HG03571 (cell line): ENCODE measurements around the gene FYTTD1.
"Not testable (repeated sequence)": the region's sequence is repeated elsewhere in the genome, so short reads cannot be mapped to it uniquely, and the experiment has no call there.

Experiments used
- ATAC-seq: cut with Tn5 transposase; IDR thresholded peaks from one replicate; pipeline ENCODE4 v1.9.1; 2021; ENCODE audit not compliant: unreplicated experiment

FYTTD1 gene, protein sequence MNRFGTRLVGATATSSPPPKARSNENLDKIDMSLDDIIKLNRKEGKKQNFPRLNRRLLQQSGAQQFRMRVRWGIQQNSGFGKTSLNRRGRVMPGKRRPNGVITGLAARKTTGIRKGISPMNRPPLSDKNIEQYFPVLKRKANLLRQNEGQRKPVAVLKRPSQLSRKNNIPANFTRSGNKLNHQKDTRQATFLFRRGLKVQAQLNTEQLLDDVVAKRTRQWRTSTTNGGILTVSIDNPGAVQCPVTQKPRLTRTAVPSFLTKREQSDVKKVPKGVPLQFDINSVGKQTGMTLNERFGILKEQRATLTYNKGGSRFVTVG

GRCh38 chr3:197749601-197750395, at the start of gene FYTTD1:
FYTTD1 (plus strand) TSS chr3:197749883; CDS start chr3:197749972, 89 bp downstream.
- peak; percentile 77 for ATAC-seq

GRCh38 chr3:197700095-197700494, 49.6 kb upstream of the FYTTD1 start:
- ATAC-seq = no peak

DNA sequence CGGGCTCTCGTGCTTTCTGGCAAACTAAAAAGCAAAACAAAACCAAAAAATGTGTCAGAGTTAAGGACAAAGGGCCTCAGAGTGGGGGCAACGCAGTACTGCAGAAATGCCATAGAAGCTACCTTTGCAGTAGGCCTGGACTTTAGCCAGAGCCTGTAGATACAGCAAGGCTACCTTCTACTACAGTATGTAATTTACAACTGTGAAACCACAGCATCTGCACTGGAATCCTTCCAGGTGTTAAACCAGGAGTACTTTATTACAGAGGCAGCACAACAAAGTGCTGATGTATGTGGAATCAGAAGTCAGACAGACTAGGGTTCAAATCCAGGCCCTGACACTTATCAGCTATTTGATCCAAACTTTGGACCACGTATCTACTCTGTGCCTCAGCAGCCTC, 47.8 kb upstream of the FYTTD1 start:
- ATAC-seq = no peak

DNA sequence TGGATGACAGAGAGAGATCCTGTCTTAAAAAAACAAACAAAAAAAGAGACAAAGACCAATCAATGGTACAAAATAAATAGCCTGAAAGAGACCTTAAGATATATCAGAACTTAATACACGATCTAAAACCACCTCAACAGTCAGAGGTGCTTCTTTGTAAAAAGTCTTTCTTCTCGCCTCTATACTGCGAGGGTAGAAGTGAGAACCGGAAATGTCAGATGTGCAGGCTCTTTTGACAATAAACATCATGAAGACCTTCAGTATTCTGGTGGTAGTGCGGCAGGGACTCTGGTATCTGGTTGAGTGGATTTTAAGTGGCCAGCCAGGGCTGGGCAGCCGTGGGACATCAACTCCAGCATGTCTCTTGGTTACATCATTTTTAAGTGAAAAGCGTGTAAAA, 43.0 kb upstream of the FYTTD1 start:
- ATAC-seq = no peak

DNA sequence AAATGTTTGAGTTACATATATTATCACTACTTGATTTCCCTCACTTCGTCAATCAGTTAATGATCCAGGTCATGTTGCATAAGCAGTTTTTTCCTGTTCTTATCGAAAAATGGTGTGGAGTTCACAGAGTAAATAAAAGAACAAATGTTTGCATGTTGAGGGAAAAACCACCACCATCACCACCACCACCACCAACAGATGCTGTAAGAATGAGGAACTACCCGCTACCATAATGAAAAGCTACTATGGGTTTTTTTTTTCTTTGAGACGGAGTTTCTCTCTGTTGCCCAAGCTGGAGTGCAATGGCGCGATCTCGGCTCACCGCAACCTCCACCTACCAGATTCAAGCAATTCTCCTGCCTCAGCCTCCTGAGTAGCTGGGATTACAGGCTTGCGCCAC, 40.5 kb upstream of the FYTTD1 start:
- no peak for ATAC-seq

DNA sequence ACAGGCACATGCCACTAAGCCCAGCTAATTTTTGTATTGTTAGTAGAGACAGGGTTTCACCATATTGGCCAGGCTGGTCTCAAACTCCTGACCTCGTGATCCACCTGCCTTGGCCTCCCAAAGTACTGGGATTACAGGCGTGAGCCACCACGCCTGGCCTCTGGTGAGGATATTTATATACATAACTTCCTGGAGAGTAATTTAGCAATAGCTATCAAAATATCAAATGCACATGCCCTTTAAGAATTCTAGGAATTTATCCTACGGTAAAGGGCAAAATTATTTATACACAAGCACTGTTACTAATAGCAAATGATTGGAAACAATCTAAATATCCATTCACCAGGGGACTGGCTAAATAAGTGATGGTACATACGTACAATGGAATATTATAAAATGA, 38.7 kb upstream of the FYTTD1 start:
- not testable (repeated sequence) for ATAC-seq

- ATAC-seq = peak; percentile 84
Observed at GRCh38 chr3:197711973-197712707, 37.5 kb upstream of the FYTTD1 start.

GRCh38 chr3:197713477-197713822, 36.2 kb upstream of the FYTTD1 start:
- ATAC-seq = no peak

- ATAC-seq = no peak
Observed at GRCh38 chr3:197714251-197714650, 35.4 kb upstream of the FYTTD1 start.

DNA sequence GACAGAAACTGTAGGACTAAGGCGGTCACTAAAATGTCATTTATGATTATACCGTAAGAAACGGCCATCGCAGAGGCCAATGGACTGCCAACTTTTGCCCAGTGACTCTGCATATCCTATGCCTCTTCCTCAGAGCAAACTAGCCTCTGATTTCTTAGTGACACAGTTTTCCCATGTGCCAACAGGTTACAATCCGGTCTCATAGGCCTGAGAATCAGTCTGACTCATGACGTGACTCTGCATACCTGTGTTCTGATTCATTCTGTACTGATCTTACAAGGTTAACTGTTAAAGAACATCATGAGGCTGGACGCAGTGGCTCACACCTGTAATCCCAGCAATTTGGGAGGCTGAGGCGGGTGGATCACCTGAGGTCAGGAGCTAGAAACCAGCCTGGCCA, 30.8 kb upstream of the FYTTD1 start:
- ATAC-seq = no peak

- no peak for ATAC-seq
Observed at GRCh38 chr3:197720694-197721093, 29.0 kb upstream of the FYTTD1 start.

GRCh38 chr3:197722734-197723133, 26.9 kb upstream of the FYTTD1 start:
- no peak for ATAC-seq

DNA sequence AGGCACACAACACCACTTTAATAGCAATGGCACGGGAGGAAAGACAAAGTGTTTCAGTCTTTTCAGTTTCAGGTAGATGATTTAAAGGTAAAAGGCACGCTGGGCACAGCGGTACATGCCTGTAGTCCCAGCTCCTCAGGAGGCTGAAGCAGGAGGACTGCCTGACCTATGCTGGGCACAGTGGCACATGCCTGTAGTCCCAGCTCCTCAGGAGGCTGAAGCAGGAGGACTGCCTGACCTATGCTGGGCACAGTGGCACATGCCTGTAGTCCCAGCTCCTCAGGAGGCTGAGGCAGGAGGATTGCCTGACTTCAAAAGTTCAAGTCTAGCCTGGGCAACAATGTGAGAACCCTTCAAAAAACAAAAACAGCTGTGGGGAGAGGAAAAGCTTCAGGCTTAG, 21.8 kb upstream of the FYTTD1 start:
- not testable (repeated sequence) for ATAC-seq

DNA sequence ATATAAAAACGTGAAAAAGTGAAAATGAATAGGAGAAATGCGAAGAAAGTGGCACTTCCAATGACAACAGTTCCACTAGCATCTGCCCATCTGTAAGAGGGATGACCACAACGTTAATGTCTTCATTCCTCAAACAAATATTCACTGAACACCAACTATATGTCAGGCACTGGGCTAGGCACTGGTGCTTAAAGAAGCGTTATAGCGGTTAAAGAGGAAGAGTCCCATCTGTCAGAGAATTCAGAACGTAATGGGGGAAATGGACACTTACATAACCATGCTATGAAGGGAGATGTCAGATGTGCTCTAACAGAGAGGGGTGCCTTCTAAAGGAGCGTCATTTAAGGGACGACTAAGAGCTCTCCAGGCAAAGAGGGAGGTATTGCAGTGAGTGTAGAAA, 21.2 kb upstream of the FYTTD1 start:
- no peak for ATAC-seq

DNA sequence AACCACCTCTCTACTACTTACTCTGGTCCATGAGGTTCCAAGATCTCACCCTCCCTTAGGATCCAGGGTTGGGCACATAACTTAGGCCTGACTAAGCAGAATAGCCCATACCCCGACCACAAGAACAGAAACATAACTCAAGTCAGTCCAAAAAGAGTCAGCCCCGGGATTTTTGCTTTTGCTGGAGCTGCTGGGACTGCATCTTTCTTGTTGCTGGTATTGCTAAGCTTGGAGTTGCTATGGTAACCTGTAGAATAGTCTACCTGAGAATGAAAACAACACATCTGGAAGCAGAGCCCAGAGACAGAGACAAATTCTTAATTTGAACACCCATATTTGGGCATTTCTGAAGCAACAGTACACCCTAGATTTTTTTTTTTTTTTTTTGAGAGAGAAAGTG, 19.5 kb upstream of the FYTTD1 start:
- no peak for ATAC-seq

- not testable (repeated sequence) for ATAC-seq
Observed at GRCh38 chr3:197730770-197731169, 18.9 kb upstream of the FYTTD1 start.

GRCh38 chr3:197731483-197731882, 18.2 kb upstream of the FYTTD1 start:
- ATAC-seq = not testable (repeated sequence)

DNA sequence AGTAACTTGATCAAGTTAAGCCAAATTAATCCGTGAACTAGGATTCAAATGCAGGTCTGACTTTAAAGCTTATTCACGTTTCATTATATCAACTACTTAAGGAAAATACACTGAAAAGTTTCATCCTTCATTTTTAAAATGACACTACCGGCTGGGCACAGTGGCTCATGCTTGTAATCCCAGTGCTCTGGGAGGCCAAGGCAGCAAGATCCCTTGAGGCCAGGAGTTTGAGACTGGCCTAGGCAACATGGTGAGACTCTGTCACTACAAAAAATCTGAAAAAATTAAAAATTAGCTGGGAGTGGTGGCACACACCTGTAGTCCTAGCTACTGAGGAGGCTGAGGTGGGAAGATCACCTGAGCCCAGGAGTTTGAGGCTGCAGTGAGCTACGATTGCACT, 16.6 kb upstream of the FYTTD1 start:
- ATAC-seq = no peak

DNA sequence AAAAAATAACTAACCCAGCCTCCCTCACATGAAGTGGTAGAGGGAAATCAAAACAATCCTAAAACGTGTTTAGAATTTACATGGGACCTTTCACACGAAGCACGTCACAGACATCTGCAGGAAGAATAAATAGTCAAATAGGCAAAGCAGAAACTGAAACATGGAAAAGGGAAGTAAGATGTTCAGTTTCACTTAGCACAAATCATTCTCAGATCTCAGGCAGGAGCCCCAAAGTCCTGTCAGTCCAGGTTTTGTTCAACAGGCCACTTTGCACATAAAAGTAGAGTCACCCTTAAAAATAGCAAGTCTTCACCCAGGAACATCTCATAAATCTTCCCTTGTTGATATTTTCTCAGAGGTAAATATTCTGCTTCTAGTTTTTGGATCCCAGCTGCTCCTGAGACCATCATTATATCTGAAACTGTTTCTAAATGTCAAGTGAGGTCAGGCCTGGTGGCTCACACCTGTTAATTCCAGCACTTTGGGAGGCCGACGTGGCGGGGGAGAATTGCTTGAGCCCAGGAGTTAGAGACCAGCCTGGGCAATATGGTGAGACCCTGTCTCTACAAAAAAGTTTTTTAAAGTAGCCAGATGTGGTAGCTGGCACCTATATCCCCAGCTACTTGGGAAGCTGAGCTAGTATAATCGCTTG, 14.9 kb upstream of the FYTTD1 start:
- ATAC-seq = peak; percentile 39

DNA sequence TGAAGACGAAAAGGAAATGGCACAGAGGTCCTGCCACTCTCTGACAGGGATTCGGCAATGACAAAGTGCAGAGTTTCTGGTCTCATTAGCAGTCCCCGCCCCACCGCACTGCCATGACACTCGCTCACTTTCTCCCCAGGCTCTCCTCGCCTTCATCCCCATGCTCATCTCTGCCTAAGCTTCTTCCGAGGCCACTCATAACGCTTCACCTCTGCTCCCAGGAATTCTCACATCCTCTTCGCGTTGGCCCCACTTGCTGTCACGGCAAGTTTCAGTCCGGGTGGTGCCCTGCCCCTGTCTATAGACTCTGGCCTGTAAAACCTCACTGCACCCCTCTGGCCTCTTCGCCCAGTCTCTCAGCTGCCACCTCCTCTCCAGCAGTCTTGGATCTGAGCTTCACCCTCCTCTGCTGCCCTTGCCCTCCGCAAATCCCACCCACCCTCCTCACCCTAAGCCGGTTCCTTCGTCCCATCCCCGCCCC, 13.6 kb upstream of the FYTTD1 start:
- no peak for ATAC-seq
